NT2/D1 (cell line): ENCODE data around the gene DPP9.

Experiments
- SUZ12 ChIP-seq: IDR thresholded peaks from 2 replicates; pipeline ENCODE4 v1.6.1; 2011; ENCODE audit not compliant: insufficient read length, insufficient read depth; ENCODE audit errors: extremely low read depth
- ZNF274 ChIP-seq: IDR thresholded peaks from 2 replicates; pipeline ENCODE4 v1.6.1; 2011; ENCODE audit warnings: mild to moderate bottlenecking, low read depth, low read length

GRCh38 chr19:4688587-4688986 is 35.1 kb downstream of the DPP9 start:
- TF ChIP-seq ZNF274, result no peak
- TF ChIP-seq SUZ12, result no peak
